PC-3 (cell line): Measurements from ENCODE around the gene MTCL1. TPM values are rescaled to one million over a fixed set of nuclear protein-coding genes. Genes with fewer than 3 reads are reported as not detected.

ENCODE experiments used
- ATAC-seq: fragments of 200-7000 bp; cut with Tn5 transposase; 2 replicates; pipeline ENCODE4 v1.9.1; 2020; ENCODE audit warnings: mild to moderate bottlenecking, moderate library complexity
- BruUV-seq: library from RNA; stranded (reverse); fragments of 400-500 nt; replicated peaks from 2 replicates; lab custom pipeline; 2021; lab: Mats Ljungman, UMichigan
- CTCF ChIA-PET: fragments of 300-600 bp; sonication (Branson Sonifier 250); formaldehyde crosslinking; loops from one replicate; lab custom pipeline; 2022; ENCODE audit warnings: antibody characterized with exemption; lab: Charles Lee
- POLR2A ChIA-PET: fragments of 300-600 bp; sonication (Branson Sonifier 250); formaldehyde crosslinking; loops from one replicate; lab custom pipeline; 2022; ENCODE audit warnings: antibody characterized with exemption; ENCODE audit not compliant: unreplicated experiment; lab: Charles Lee
- DNase-seq: peaks from one replicate; pipeline ENCODE4 v3.0.0-alpha.2; 2015
- H2AFZ ChIP-seq: fragments of 300-600 bp; sonication (generic); 2 replicates; pipeline ENCODE4 v1.6.0; 2016; ENCODE audit warnings: antibody characterized with exemption, low read length
- H3F3A ChIP-seq: fragments of 300-600 bp; sonication (generic); one replicate; pipeline ENCODE4 v1.6.0; 2017; ENCODE audit warnings: antibody characterized with exemption, low read length, control low read depth, mild to moderate bottlenecking; ENCODE audit not compliant: unreplicated experiment
- H3K27ac ChIP-seq: fragments of 300-600 bp; sonication (generic); 2 replicates; pipeline ENCODE4 v1.5.1; 2016; ENCODE audit warnings: mild to moderate bottlenecking, low read length
- H3K27me3 ChIP-seq: fragments of 300-600 bp; sonication (generic); 2 replicates; pipeline ENCODE4 v1.6.1; 2016; ENCODE audit warnings: low read length, mixed read lengths
- H3K36me3 ChIP-seq: fragments of 300-600 bp; sonication (generic); 2 replicates; pipeline ENCODE4 v1.6.1; 2016; ENCODE audit warnings: low read depth, mixed run types, low read length, mixed read lengths
- H3K4me1 ChIP-seq: fragments of 300-600 bp; sonication (generic); 2 replicates; pipeline ENCODE4 v1.5.1; 2016; ENCODE audit warnings: low read length; ENCODE audit not compliant: insufficient read depth
- H3K4me2 ChIP-seq: fragments of 300-600 bp; sonication (generic); 2 replicates; pipeline ENCODE4 v1.6.0; 2016; ENCODE audit warnings: low read length
- H3K4me3 ChIP-seq: fragments of 300-600 bp; sonication (generic); 2 replicates; pipeline ENCODE4 v1.5.1; 2016; ENCODE audit warnings: mild to moderate bottlenecking, low read length, mixed read lengths
- H3K79me2 ChIP-seq: fragments of 300-600 bp; sonication (generic); 2 replicates; pipeline ENCODE4 v1.6.1; 2017; ENCODE audit warnings: low read length, mixed read lengths
- H3K9ac ChIP-seq: fragments of 300-600 bp; sonication (generic); 2 replicates; pipeline ENCODE4 v1.6.0; 2016; ENCODE audit warnings: mild to moderate bottlenecking, low read length
- H3K9me2 ChIP-seq: fragments of 300-600 bp; sonication (generic); replicated peaks from 2 replicates; pipeline ENCODE4 v1.6.1; 2016; ENCODE audit warnings: mixed run types, low read length, mixed read lengths
- H3K9me3 ChIP-seq: fragments of 300-600 bp; sonication (generic); 2 replicates; pipeline ENCODE4 v1.6.1; 2016; ENCODE audit warnings: low read length, mixed read lengths
- H4K20me1 ChIP-seq: fragments of 300-600 bp; sonication (generic); 2 replicates; pipeline ENCODE4 v1.6.1; 2016; ENCODE audit warnings: low read length, mixed read lengths
- EZH2 ChIP-seq: fragments of 300-600 bp; sonication (generic); IDR thresholded peaks from one replicate; pipeline ENCODE4 v1.6.1; 2017; ENCODE audit warnings: antibody characterized with exemption, mild to moderate bottlenecking, low read length; ENCODE audit not compliant: unreplicated experiment
- EZH2phosphoT487 ChIP-seq: fragments of 300-600 bp; sonication (generic); IDR thresholded peaks from 2 replicates; pipeline ENCODE4 v1.6.1; 2018; ENCODE audit warnings: mild to moderate bottlenecking, antibody characterized with exemption, low read length, borderline replicate concordance
- intact Hi-C: fragments of 100-400 bp; cut with micrococcal nuclease; formaldehyde crosslinking; loops from 2 replicates; pipeline ENCODE4 v1.9.0; 2023
- total RNA-seq: library from RNA; depleted of rRNA; stranded (reverse); fragments of >200 nt; gene quantifications from 2 replicates; pipeline ENCODE4 v1.2.3, GENCODE V29; 2014
- TF ChIP-seq, protein P1 (sequence below): fragments of 300-600 bp; sonication (generic); conservative IDR thresholded peaks from 2 replicates; pipeline ENCODE4 v1.5.1; 2017; ENCODE audit warnings: antibody characterized with exemption, low read depth, mild to moderate bottlenecking, low read length

MTCL1 gene
- total RNA-seq, 1 experiment from 2014 or later: 33.1 TPM

DNA sequence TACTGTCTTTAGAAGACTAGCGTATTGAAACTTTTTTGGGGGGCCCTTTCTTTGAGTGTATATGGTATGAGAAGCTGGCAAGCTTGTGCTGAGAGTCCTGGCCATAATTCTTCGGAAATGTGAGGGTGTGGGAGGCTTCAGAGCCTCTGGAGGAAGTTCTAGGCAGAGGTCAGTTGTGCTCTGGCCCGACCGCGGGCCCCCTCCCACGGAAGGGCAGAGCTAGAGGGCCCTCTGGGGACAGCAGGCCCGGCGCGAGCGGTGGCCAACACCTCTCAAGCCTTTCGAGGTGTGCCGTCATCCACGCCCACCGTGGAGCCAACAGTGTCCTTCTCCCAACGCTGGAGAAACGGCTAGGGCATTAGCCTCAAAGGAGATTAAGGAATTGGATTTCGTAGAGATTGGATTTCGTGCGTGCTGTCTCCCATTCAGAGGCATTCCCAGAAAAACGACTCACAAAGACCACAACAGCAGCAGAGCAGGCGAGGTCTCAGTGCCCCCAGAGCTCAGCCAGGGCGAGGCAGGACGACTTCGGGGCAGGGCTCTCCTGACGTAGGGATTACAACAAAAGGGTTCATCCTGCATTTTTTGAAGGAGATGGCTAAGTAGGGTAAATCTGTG is 2.2 kb upstream of the MTCL1 start:
- Histone ChIP-seq H3F3A (no peaks in the 10 kb centered on the region), H3K79me2 (peaks cover 23% of the 10 kb centered on the region), H3K4me1 (peaks cover 36% of the 10 kb centered on the region), H4K20me1 (peaks cover 6% of the 10 kb centered on the region; the same call in 1 of the 2 replicates), H3K27me3 (no peaks in the 10 kb centered on the region), H3K4me2 (peak overlapping the region; percentile 99), H2AFZ (no peak overlapping the region), H3K4me3 (no peak overlapping the region), H3K36me3 (no peaks in the 10 kb centered on the region), H3K9me3 (no peaks in the 10 kb centered on the region), H3K9ac (no peak overlapping the region), H3K27ac (no peak overlapping the region), H3K9me2 (no peaks in the 10 kb centered on the region)
- DNase-seq (no peak), ATAC-seq (no peak)
- ChIA-PET POLR2A (no interaction called here), CTCF (interaction anchor here (1.1 kb wide), 1 partner anchor 42 kb away, joined by 4 read pairs; no protein-coding TSS in a partner anchor)
- TF ChIP-seq EZH2phosphoT487: no peak
- TF ChIP-seq, protein P1, sequence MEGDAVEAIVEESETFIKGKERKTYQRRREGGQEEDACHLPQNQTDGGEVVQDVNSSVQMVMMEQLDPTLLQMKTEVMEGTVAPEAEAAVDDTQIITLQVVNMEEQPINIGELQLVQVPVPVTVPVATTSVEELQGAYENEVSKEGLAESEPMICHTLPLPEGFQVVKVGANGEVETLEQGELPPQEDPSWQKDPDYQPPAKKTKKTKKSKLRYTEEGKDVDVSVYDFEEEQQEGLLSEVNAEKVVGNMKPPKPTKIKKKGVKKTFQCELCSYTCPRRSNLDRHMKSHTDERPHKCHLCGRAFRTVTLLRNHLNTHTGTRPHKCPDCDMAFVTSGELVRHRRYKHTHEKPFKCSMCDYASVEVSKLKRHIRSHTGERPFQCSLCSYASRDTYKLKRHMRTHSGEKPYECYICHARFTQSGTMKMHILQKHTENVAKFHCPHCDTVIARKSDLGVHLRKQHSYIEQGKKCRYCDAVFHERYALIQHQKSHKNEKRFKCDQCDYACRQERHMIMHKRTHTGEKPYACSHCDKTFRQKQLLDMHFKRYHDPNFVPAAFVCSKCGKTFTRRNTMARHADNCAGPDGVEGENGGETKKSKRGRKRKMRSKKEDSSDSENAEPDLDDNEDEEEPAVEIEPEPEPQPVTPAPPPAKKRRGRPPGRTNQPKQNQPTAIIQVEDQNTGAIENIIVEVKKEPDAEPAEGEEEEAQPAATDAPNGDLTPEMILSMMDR: no peak
- no TSS peak for BruUV-seq
- intact Hi-C loops: loop anchor here (5.0 kb wide), 2 partner anchors 36 to 354 kb away; no protein-coding TSS in a partner anchor

DNA sequence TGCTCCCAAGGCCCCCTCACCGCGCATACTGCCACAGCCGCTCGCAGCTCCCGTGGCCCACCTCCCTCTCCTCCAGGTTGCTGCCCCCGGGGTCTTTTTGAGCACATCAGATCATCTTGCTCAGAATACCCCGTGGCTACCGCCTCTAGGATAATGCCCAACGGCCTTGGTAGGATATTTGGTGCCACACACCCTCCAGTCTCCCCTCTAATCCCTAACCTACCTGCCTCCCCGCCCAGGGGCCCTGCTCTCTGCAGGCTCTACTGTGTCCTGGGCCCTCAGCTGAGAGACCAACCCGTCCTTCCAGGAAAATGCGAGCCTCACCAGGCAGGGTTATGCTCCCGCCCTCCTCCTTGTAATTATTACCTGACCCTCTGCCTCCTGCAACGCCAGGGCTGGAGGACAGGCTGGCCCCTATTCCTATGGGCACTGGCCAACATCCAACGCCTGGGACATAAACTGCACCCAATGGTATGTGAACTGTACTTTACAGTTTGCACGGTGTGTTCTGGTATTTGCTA is 1.5 kb upstream of the MTCL1 start:
- peaks cover 42% of the 10 kb centered on the region for H3K4me1 ChIP-seq
- no peak for TF ChIP-seq EZH2
- peak overlapping the region; percentile 51; the same call in 1 of the 2 replicates for H3K9ac ChIP-seq
- peak overlapping the region; percentile 51 for H3K27ac ChIP-seq
- H2AFZ ChIP-seq: peak overlapping the region; percentile 91
- DNase-seq: no peak
- CTCF ChIA-PET: no interaction called here
- intact Hi-C loops: loop anchor here (1.0 to 5.0 kb wide), 4 partner anchors 37 to 353 kb away; no protein-coding TSS in a partner anchor
- no peaks in the 10 kb centered on the region for H3K36me3 ChIP-seq
- no peaks in the 10 kb centered on the region for H3K27me3 ChIP-seq
- H4K20me1 ChIP-seq: peaks cover 12% of the 10 kb centered on the region; the same call in 1 of the 2 replicates
- peak overlapping the region; percentile 75 for H3K4me3 ChIP-seq
- POLR2A ChIA-PET: interaction anchor here (0.6 kb wide), 2 partner anchors 97 to 411 kb away, joined by 3 to 5 read pairs; no protein-coding TSS in a partner anchor
- BruUV-seq: no TSS peak
- peak overlapping the region; percentile 99 for H3K4me2 ChIP-seq
- H3F3A ChIP-seq: no peaks in the 10 kb centered on the region
- ATAC-seq: no peak
- no peaks in the 10 kb centered on the region for H3K9me2 ChIP-seq
- no peaks in the 10 kb centered on the region for H3K9me3 ChIP-seq
- H3K79me2 ChIP-seq: peaks cover 29% of the 10 kb centered on the region

DNA sequence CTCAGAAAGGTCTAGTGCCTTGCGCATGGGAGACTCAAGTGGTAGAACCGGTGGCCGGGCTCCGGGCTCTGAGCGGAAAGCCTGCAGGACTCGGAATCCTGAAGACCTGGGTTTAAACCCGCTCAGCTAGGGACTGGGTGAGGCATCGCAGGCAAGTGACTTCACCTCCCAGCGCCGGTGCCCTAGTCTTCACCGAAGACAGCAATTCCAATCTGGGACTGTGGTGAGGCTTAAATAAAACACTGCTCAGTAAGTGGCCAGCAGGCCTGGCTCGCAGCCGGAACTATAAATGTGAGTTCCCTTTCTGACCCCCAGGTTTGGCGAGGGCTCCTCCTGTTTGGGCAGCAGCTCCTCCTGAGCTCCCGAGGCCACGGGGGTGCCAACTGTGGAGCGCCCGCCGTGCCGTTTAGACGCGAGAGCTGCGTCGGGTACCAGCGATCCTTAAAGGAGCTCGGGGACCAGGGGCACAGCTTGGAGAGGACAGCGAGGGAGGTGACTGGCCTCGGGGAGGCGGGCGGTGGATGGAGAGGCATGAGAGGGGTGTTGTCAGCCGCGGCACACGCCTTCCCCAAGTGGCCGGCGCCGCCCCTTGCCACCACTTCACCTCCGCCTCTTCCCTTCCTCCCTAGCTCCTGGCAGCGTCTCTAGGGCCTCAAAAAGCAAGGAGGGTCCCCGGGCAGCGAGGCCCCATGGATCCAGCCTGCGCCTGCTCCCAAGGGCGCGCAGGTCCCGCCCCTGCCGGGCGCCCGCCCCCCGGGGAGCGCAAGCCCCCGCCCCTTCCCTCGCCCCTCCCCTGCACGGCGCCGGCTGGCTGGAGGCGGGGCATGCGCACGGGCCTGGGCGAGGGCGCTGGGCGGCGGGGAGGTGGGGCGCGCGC is 757 bp upstream of the MTCL1 start:
- Histone ChIP-seq H3K79me2 (peaks cover 37% of the 10 kb centered on the region), H3K36me3 (no peaks in the 10 kb centered on the region), H3K4me2 (peak overlapping the region; percentile 99), H3K4me3 (peak overlapping the region; percentile 75), H3K9ac (peak overlapping the region; percentile 51), H3K27ac (peak overlapping the region; percentile 51), H3F3A (no peaks in the 10 kb centered on the region), H3K4me1 (peaks cover 49% of the 10 kb centered on the region), H4K20me1 (peaks cover 12% of the 10 kb centered on the region; the same call in 1 of the 2 replicates), H2AFZ (peak overlapping the region; percentile 91), H3K9me2 (no peaks in the 10 kb centered on the region), H3K27me3 (no peaks in the 10 kb centered on the region), H3K9me3 (no peaks in the 10 kb centered on the region)
- DNase-seq (peak; percentile 90), ATAC-seq (peak; percentile 68)
- CTCF ChIA-PET: interaction anchor here (0.5 to 0.8 kb wide), 2 partner anchors 52 to 283 kb away, joined by 4 to 7 read pairs; no protein-coding TSS in a partner anchor
- intact Hi-C loops: loop anchor here (1.0 to 5.0 kb wide), 5 partner anchors 37 to 433 kb away; partner anchors contain the start of gene ANKRD12
- BruUV-seq: TSS peak; percentile 41
- TF ChIP-seq, protein P1: no peak
- TF ChIP-seq EZH2: no peak
- 0 out of 2 replicates have a peak, but pooled peaks have one; percentile 31 for TF ChIP-seq EZH2phosphoT487
- POLR2A ChIA-PET: interaction anchor here (0.6 to 0.7 kb wide), 5 partner anchors 96 to 995 kb away, joined by 3 to 5 read pairs (median 4); no protein-coding TSS in a partner anchor
